ENCODE data around the gene RAB6B.

RAB6B gene

DNA sequence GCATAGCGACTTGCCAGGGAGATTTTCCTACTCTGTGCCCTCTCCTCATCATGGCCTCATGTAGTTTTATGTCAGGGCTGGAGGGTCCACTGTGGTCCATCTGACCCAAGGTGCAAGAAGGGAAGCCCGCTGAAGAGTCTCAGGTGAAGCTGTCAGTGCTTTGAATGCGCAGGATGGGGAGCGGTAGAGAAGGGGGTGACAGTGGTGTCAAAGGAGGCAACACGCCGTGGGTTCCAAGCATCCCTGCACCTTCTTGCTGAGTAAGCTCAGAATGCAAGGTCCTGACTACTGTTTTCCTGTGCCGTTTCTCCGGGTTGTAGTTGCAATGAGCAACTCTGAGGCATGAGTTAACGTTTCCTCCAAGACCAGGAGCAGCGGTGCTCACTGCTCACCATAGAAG is 44.9 kb upstream of the RAB6B start:
- no peak for TF ChIP-seq CTCF (conservative IDR thresholded peaks at IDR 0.05; ENCODE audit: low read length)
- no peak for DNase-seq (ENCODE audit: low read depth)
- H3K4me3 ChIP-seq (ENCODE audit: low read length): no peak overlapping the region

GRCh38 chr3:133939463-133939835 is 43.8 kb upstream of the RAB6B start:
- no peak overlapping the region for H3K4me3 ChIP-seq (ENCODE audit: low read length)
- no peak for DNase-seq (ENCODE audit: low read depth)
- no peak for TF ChIP-seq CTCF (conservative IDR thresholded peaks at IDR 0.05; ENCODE audit: low read length)

DNA sequence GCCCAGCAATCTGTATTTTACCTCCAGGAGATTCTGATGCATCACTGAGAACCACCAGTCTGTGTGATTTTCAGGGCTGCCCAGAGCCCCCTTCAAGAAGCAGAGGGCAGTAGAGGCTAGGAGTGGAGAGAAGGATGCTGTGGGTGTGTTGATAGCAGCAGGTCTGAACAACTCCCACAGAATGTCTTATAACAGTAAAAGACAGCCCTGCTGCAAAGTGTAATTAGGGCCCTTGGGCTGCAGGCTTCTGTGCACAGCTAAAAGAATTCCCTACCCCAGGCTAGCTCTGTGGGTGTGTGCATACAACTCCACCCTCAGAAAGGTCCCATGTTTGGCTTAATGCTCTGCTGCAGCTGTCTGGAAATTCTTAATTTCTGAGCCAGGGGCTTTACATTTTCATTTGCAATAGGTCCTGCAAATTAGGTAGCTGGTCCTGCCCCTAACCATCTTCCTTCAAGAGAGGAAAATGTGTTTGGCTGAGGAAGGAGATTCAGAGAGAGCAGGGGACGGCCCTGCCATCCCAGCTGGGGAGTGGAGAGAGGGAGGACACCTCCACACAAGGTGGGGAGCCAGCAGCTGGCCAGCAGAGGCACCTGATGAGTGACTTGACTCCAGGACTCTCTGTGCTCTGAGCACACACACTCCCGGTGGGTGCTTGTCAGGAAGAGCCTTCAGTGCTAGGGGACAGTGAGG is 43.2 kb upstream of the RAB6B start:
- no peak for TF ChIP-seq CTCF (conservative IDR thresholded peaks at IDR 0.05; ENCODE audit: low read length)
- DNase-seq (ENCODE audit: low read depth): no peak
- H3K4me3 ChIP-seq (ENCODE audit: low read length): no peak overlapping the region

- H3K4me3 ChIP-seq (ENCODE audit: low read length): no peak overlapping the region
- DNase-seq (ENCODE audit: low read depth): peak; percentile 95
- TF ChIP-seq CTCF (conservative IDR thresholded peaks at IDR 0.05; ENCODE audit: low read length): peak; percentile 33
Observed at GRCh38 chr3:133937756-133938601, 42.3 kb upstream of the RAB6B start.

DNA sequence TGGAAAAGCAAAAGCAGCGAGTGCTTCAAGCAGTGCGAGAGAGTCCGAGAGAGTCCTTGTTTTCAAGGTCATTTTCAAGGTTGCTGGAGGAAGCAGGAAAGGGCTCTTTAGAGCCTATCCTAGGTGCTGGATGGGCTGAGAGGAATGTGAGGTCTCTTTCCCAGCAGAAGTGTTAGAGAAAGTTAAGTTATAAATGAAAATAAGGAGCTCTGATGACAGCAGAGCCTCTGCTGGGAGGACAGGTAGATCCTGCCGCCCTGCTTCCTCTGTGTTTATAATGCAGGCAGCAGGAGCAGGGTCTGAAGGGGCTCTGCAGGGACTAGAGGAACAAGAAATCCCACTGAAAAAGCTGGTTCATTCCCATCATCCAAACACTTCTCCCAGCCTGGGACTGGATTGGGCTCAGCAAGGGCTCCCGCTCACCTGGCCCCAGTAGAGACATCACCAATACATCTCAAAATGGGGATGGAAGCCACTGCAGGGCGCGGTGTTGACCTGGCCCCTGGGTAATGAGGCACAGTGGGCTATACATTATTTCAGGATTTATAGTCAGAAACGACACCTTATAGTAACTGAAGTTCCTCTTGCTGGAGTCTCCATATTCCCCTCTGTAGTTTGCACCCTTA is 41.5 kb upstream of the RAB6B start:
- no peak for DNase-seq (ENCODE audit: low read depth)
- TF ChIP-seq CTCF (conservative IDR thresholded peaks at IDR 0.05; ENCODE audit: low read length): no peak
- H3K4me3 ChIP-seq (ENCODE audit: low read length): no peak overlapping the region

DNA sequence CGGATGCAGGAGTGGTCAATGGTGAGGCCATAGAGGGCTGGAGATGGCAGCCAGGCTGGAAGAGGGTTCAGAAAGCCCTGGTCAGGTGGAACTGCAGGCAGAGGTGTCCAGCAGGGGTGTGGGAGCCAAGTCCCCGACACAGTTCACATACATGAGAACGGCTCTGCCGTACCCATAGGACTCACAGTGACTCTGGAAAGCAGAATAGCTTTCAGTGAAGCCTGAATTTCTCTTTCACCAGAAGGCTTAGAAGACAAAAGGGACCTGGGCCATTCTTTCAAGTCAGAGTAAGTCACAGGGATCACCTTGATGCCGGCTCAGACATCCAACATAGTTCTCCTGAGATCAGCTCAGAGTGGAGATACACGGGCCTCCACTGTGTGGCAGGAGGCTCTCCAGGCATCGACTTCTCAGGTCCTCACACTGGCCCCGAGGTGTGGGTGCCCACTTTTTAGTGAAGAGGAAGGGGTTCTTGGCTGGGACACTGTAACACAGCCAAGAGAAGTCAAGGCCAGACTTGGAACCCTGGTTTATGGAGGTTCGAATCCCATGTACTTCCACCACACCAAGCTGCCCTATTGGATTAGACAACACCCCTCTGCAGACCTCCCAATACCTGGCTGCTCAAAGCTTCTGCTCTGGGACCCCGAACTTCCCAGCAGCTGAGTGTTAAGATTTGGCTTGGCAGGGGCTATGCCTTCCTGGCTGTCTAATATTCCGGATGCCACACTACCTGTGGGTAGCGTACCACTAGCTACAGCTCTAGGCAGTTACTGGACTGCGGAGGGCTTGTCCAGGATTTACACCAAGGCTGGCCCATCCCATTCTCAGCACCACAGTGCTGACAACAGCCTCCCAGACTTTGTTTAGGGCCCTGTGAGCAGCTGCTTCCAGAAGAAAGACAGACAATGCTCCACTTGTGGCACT is 40.4 kb upstream of the RAB6B start:
- TF ChIP-seq CTCF (conservative IDR thresholded peaks at IDR 0.05; ENCODE audit: low read length): no peak
- no peak for DNase-seq (ENCODE audit: low read depth)
- no peak overlapping the region for H3K4me3 ChIP-seq (ENCODE audit: low read length)

Data from AG10803 (cell line).